HL-60 (cell line): ENCODE data around the gene KCNMA1.

Source experiments
- POLR2AphosphoS5 ChIP-seq: IDR thresholded peaks from 2 replicates; pipeline ENCODE4 v1.6.1; 2012; ENCODE audit warnings: low read depth
- TF ChIP-seq, protein P1 (sequence below): IDR thresholded peaks from one replicate; pipeline ENCODE4 v1.5.1; 2011; ENCODE audit warnings: low read length, control low read depth, inconsistent platforms; ENCODE audit not compliant: insufficient read depth

DNA sequence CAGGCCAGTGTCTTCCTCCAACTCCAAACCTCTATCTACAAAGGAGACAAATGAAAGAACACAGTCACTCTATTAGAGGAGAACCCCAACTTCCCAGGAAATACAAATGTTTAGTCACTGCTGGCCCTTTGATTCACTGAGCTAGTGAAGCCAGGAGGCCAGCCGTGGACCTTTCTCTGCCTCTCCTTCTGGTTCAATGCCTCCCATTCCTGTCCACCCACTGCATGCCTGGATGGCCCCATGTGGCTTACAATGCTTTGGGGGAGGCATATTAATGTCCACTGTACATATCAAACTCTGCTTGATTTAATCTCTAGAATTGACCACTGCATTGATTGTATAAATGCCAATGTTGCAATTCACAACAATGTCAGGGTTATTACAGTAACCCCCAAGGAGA, 687.3 kb downstream of the KCNMA1 start:
- TF ChIP-seq, protein P1, sequence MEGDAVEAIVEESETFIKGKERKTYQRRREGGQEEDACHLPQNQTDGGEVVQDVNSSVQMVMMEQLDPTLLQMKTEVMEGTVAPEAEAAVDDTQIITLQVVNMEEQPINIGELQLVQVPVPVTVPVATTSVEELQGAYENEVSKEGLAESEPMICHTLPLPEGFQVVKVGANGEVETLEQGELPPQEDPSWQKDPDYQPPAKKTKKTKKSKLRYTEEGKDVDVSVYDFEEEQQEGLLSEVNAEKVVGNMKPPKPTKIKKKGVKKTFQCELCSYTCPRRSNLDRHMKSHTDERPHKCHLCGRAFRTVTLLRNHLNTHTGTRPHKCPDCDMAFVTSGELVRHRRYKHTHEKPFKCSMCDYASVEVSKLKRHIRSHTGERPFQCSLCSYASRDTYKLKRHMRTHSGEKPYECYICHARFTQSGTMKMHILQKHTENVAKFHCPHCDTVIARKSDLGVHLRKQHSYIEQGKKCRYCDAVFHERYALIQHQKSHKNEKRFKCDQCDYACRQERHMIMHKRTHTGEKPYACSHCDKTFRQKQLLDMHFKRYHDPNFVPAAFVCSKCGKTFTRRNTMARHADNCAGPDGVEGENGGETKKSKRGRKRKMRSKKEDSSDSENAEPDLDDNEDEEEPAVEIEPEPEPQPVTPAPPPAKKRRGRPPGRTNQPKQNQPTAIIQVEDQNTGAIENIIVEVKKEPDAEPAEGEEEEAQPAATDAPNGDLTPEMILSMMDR = no peak
- no peak for TF ChIP-seq POLR2AphosphoS5
